GM12874 (cell line): ENCODE results near the gene OR1E2.

ENCODE experiments used
- TF ChIP-seq, protein P1 (sequence below): IDR thresholded peaks from 2 replicates; pipeline ENCODE4 v1.5.1; 2011; ENCODE audit warnings: low read depth, mild to moderate bottlenecking, control low read depth, low read length, moderate library complexity; ENCODE audit not compliant: insufficient read depth

OR1E2 gene, protein sequence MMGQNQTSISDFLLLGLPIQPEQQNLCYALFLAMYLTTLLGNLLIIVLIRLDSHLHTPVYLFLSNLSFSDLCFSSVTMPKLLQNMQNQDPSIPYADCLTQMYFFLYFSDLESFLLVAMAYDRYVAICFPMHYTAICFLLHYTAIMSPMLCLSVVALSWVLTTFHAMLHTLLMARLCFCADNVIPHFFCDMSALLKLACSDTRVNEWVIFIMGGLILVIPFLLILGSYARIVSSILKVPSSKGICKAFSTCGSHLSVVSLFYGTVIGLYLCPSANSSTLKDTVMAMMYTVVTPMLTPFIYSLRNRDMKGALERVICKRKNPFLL

DNA sequence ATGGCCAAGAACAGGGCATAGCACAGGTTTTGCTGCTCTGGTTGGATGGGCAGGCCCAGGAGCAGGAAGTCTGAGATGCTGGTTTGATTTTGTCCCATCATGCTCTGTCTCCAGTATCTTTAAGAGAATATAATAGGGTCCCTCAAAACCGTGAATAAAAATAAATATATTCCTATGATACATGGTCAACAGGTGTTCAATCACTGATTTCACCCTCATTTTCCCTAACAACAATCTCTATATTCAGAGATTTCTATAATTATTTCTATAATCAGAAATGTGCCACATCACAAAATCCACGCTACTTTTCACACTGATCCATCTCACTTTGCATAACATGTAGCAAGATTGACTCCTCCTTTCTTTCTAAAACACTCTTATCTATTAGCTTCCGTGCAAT lies at the start of gene OR1E2:
Gene OR1E2, minus strand, starts transcription at position 101 of the 400 bp plus-strand sequence. Its CDS starts 0 bp downstream, at position 101.
- TF ChIP-seq, protein P1, sequence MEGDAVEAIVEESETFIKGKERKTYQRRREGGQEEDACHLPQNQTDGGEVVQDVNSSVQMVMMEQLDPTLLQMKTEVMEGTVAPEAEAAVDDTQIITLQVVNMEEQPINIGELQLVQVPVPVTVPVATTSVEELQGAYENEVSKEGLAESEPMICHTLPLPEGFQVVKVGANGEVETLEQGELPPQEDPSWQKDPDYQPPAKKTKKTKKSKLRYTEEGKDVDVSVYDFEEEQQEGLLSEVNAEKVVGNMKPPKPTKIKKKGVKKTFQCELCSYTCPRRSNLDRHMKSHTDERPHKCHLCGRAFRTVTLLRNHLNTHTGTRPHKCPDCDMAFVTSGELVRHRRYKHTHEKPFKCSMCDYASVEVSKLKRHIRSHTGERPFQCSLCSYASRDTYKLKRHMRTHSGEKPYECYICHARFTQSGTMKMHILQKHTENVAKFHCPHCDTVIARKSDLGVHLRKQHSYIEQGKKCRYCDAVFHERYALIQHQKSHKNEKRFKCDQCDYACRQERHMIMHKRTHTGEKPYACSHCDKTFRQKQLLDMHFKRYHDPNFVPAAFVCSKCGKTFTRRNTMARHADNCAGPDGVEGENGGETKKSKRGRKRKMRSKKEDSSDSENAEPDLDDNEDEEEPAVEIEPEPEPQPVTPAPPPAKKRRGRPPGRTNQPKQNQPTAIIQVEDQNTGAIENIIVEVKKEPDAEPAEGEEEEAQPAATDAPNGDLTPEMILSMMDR: no peak

DNA sequence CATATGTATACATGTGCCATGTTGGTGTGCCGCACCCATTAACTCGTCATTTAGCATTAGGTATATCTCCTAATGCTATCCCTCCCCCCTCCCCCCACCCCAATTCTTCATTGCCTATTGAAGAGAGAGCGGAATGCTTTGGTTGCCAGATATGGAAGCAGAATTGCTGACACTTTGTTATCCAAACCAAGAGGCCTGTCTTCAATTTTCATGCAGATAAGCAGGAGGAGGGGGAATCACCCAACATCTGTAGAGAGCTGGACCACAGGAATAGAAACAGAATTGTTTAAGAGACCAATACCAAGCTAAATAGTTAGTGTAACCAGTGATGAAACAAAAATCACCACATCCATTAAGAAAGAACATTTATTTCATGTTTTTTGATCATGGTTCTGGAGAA lies 49.2 kb upstream of the OR1E2 start:
- TF ChIP-seq, protein P1: no peak

DNA sequence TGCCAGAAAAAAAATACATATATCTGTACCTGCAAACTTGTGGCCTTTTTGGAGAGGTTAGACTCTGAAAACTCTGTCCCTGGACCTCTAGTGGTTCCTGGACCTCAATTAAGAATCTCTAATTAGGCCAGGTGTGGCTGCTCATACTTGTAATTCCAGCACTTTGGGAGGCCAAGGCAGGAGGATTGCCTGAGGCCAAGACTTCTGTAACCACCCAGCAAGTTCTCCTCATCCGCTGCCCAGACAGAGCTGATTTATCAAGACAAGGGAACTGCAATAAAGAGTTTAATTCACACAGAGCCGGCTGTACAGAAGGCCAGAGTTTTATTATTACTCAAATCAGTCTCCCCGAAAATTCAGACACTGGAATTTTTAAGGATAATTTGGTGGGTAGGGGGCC lies 46.3 kb upstream of the OR1E2 start:
- TF ChIP-seq, protein P1: no peak

DNA sequence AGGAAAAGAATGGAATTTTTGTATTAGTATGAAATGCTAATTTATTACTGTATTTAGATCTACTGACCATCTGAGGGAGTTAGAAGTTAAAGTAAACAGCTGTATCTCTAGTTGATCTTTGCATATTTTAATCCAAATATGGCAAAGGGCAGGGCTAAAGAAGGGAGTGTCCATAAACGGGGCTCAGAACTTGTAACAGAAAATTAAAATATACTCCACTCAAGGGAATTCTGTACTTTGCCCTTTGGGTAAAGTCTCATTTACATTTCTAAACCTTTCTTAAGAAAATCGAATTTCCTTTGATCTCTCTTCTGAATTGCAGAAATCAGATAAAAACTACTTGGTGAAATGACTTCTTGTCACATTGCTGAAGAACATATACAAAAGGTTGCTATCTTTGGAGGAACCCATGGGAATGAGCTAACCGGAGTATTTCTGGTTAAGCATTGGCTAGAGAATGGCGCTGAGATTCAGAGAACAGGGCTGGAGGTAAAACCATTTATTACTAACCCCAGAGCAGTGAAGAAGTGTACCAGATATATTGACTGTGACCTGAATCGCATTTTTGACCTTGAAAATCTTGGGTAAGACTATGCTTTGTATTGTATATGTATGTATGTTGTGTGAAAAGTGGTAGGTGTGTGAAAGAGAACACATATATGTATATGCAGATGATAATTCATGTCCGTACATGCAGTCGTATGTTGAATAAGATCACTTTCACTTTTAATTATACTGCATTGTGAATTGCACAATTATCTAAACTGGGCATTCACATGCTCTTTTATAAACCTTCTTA lies 42.4 kb upstream of the OR1E2 start, which contains the start of gene ASPA:
Gene ASPA, plus strand, starts transcription at position 186 of the 799 bp plus-strand sequence. Its CDS starts 163 bp downstream, at position 349.
- TF ChIP-seq, protein P1: no peak

DNA sequence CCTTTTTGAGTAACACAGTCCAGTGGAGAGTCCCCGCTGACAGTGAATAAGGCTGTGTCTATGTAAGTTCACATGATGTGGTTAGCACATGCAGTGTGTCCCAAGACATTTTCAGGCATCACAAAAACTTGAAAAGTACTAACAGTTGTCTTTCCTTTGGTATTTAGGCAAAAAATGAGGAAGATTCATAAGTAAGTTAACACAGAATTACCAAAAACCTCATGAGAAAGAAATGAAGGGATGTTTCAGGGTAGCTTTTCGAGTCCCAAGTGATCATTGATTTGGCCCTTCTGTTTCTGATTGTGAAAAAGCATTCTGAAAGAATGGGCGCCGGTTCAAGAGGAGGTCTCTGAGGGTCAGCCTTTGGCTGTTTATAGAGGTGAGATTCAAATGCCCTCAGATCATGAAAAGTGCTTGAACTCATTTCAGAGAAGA lies 41.6 kb upstream of the OR1E2 start:
- TF ChIP-seq, protein P1: no peak

DNA sequence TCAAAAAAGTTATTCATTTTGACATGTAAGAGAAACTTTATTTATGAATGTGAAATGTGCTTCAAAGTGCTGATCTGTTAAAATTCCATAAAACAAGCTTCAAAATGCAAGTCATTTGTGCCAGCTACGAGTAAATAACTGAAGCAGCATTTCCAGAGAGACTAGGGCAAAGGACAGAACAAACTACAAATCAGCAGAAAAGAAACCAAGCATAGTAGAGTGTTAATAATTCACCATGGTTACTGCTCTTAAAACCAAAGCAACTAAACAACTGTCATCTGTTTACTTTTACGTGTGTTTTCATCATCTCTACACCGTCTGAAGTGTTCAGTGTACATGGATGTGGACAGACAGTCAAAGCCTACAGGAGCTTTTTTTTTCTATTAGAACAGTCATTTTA lies 40.6 kb upstream of the OR1E2 start:
- TF ChIP-seq, protein P1: no peak

DNA sequence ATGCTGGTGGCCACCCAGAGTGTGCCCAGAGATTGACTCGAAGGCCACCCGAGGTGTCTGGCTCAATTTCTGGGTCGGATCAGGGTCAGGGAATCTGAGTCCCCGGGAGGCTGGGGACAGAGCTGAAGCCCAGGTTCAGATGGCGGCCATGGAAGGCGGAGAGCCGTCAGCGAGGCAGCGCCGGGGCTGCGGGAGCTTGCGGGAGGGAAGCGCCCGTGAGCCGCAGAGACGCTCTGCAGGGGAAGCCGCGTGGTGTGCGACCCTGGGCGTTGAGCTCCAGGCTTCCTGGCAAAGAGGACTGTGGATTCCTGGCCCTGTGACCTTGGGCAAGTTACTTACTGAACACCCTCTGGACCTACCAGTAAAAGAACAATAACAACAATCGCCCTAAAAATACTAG lies 38.5 kb upstream of the OR1E2 start:
- TF ChIP-seq, protein P1: no peak
